Kidney (tissue), 14 donors: Measurements from ENCODE around the gene CARD14. TPM values are rescaled to one million over a fixed set of nuclear protein-coding genes. Genes with fewer than 3 reads are reported as not detected.

Experiments used
- DNase-seq, 5 donors: peaks; one replicate each; pipeline ENCODE4 v3.0.0-alpha.2; 2013 to 2020
- FAIRE-seq: peaks from 2 replicates; lab custom pipeline; 2012; peaks lifted over from hg19 to GRCh38; lab: Jason Lieb, UNC
- H3K27ac ChIP-seq, 2 donors: one replicate each; pipeline ENCODE4 v1.7.0; 2013; ENCODE audit warnings: low read depth in 2 of 2, low read length in 2 of 2, inconsistent platforms in 1 of 2
- H3K27me3 ChIP-seq: one replicate; pipeline ENCODE4 v1.7.1; 2013; ENCODE audit warnings: low read length, inconsistent platforms; ENCODE audit not compliant: control insufficient read depth, insufficient read depth
- H3K36me3 ChIP-seq, 3 donors: one replicate each; pipeline versions ENCODE4 v1.7.0 to v1.7.1; 2013; ENCODE audit warnings: low read length in 3 of 3, control low read depth in 1 of 3, inconsistent platforms in 1 of 3; ENCODE audit not compliant: insufficient read depth in 3 of 3, control insufficient read depth in 2 of 3
- H3K4me1 ChIP-seq, 3 donors: one replicate each; pipeline versions ENCODE4 v1.7.0 to v1.7.1; 2013; ENCODE audit warnings: low read length in 3 of 3, inconsistent platforms in 1 of 3, low read depth in 1 of 3; ENCODE audit not compliant: control insufficient read depth in 2 of 3, insufficient read depth in 2 of 3
- H3K4me3 ChIP-seq, 3 donors: one replicate each; pipeline versions ENCODE4 v1.7.0 to v1.8.1; 2013; ENCODE audit warnings: low read length in 3 of 3, control low read depth in 1 of 3, inconsistent platforms in 1 of 3
- H3K9ac ChIP-seq, 3 donors: one replicate each; pipeline versions ENCODE4 v1.7.0 to v1.7.1; 2013; ENCODE audit warnings: low read length in 3 of 3, control low read depth in 1 of 3, inconsistent platforms in 1 of 3
- H3K9me3 ChIP-seq, 3 donors: one replicate each; pipeline versions ENCODE4 v1.7.0 to v1.7.1; 2013; ENCODE audit warnings: low read length in 3 of 3, control low read depth in 1 of 3, inconsistent platforms in 1 of 3; ENCODE audit not compliant: control insufficient read depth in 2 of 3, insufficient read depth in 1 of 3
- intact Hi-C: fragments of 100-400 bp; cut with DNase I; formaldehyde crosslinking; loops from one replicate; pipeline ENCODE4 v1.11.1; 2022
- polyA plus RNA-seq: library from polyadenylated mRNA; stranded (reverse); fragments of 350-450 nt; fragmentation: Illumina TruSeq; extraction: RNeasy Lipid Tissue Mini Kit (QIAGEN cat#74804); gene quantifications from one replicate; pipeline ENCODE4 v1.2.3, GENCODE V29; 2014; ENCODE audit warnings: low read depth, low replicate concordance; ENCODE audit not compliant: insufficient read depth
- total RNA-seq: library from RNA; stranded (reverse); fragmentation: NEBNext Ultra II Directional; extraction: Animal tissue kit (Norgen Biotek cat#: 25700); gene quantifications from one replicate; pipeline ENCODE4 v1.2.1, GENCODE V29; 2021
- TF ChIP-seq, protein P1 (sequence below): IDR thresholded peaks from 3 replicates; pipeline ENCODE4 v1.5.1; 2012; ENCODE audit warnings: mild to moderate bottlenecking, moderate library complexity, borderline replicate concordance; ENCODE audit not compliant: insufficient read depth; ENCODE audit errors: extremely low read depth
- donor health status: control.
- donor health status: control.
- donor health status: control.
- donor health status: control.
- donor health status: control.
- donor health status: DM: yes; HTN: yes; CAD: no.
- donor health status: Normal renal cell carcinoma (clear cell type).

CARD14 gene
- total and polyA plus RNA-seq, 2 donors from 2014 or later, result 0.17 to 1.7 TPM

DNA sequence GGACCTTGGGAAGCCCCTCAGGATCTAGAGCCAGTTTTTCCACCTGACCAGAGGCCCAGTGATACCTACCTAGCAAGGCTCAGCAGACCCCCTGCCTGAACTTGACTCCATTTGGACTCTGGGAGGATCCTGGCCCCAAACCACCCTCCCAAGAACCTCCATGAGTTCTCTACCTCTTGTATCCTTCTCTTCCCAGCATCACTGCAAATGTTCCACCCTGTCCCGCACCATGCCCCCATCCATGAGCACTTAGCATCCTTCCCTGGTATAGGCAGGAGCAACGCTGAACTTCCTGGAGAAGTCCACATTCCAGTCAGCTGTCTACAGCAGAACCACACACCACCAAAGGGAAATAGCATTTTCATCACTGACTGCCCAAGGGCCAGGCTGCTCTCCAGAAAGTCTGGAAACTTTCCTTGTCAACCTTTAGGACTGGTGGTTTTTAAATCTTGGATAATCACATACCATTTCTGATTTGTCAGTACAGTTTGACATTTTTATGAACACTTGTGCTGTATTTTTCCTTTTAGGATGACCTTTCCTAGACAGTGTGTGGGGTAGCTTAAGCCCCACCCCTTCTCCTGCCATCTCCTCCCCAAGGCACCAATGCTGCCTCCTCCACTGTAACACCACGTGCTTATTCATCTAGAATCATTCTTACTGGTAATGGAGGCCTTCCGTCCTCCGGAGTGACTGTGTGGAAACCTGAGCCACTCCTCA is 36.8 kb upstream of the CARD14 start:
- Histone ChIP-seq H3K27me3 (no peaks in the 10 kb centered on the region), H3K4me3 (no peak overlapping the region), H3K27ac (no peak overlapping the region), H3K36me3 (peaks cover 3 to 29% (median 28%) of the 10 kb centered on the region in 3 donors), H3K4me1 (no peaks in the 10 kb centered on the region), H3K9ac (no peak overlapping the region), H3K9me3 (no peaks in the 10 kb centered on the region)
- FAIRE-seq (no peak), DNase-seq (no peak)
- intact Hi-C loops, result no loop called here
- TF ChIP-seq, protein P1, sequence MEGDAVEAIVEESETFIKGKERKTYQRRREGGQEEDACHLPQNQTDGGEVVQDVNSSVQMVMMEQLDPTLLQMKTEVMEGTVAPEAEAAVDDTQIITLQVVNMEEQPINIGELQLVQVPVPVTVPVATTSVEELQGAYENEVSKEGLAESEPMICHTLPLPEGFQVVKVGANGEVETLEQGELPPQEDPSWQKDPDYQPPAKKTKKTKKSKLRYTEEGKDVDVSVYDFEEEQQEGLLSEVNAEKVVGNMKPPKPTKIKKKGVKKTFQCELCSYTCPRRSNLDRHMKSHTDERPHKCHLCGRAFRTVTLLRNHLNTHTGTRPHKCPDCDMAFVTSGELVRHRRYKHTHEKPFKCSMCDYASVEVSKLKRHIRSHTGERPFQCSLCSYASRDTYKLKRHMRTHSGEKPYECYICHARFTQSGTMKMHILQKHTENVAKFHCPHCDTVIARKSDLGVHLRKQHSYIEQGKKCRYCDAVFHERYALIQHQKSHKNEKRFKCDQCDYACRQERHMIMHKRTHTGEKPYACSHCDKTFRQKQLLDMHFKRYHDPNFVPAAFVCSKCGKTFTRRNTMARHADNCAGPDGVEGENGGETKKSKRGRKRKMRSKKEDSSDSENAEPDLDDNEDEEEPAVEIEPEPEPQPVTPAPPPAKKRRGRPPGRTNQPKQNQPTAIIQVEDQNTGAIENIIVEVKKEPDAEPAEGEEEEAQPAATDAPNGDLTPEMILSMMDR, result no peak

DNA sequence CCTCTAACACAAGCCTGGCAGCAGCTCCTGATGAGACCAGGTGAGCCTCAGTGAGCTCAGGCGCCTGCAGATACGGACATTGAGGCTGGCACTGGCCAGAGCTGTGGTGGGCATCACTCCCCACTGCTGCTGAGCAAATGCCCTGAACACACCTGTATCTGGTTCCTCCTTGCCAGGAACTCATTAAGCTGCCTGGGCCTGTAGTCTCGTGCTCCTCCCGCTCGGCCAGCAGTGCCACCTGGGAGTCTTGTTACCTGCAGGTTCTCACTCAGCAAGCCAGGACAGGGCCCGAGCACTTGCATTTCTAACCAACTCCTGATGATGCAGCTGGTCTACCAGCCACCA is 36.2 kb upstream of the CARD14 start:
- no peaks in the 10 kb centered on the region for H3K9me3 ChIP-seq
- FAIRE-seq (no peak), DNase-seq (no peak)
- H3K4me3 ChIP-seq, result no peak overlapping the region
- peaks cover 6 to 33% (median 33%) of the 10 kb centered on the region in 3 donors for H3K36me3 ChIP-seq
- no peaks in the 10 kb centered on the region for H3K27me3 ChIP-seq
- H3K27ac ChIP-seq, result no peak overlapping the region
- no peaks in the 10 kb centered on the region for H3K4me1 ChIP-seq
- no peak overlapping the region for H3K9ac ChIP-seq
- TF ChIP-seq, protein P1, result no peak
- intact Hi-C loops, result no loop called here

DNA sequence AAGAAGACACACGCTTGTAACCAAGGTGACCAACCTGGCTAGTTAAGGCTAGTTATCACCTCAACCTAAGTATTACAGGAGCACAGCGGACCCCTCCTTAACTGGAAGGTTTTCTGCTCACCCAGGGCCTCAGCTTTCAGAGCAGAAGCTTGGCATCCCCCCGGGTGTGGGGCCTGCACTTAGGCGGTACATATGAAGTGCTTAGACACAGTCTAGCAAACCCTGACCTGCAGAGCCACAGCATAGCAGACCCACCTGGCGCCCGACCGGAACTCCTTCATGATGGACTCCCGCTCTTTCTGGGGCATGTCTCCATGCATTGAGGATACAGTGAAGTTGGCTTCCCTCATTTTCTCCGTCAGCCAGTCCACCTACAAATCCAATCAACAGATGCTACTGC is 32.7 kb upstream of the CARD14 start:
- DNase-seq (no peak), FAIRE-seq (no peak)
- H3K27me3 ChIP-seq, result no peaks in the 10 kb centered on the region
- no peaks in the 10 kb centered on the region for H3K9me3 ChIP-seq
- no peaks in the 10 kb centered on the region for H3K4me1 ChIP-seq
- H3K4me3 ChIP-seq, result no peak overlapping the region
- H3K36me3 ChIP-seq, result peaks cover 14 to 66% (median 58%) of the 10 kb centered on the region in 3 donors
- H3K9ac ChIP-seq, result no peak overlapping the region
- TF ChIP-seq, protein P1, result no peak
- intact Hi-C loops, result no loop called here
- no peak overlapping the region for H3K27ac ChIP-seq
